ENCODE data around the gene OCA2.

GRCh38 chr15:27853624-27854455, 245.3 kb downstream of the OCA2 start:
- TF ChIP-seq CTCF (IDR thresholded peaks at IDR 0.05) = no peak
- TF ChIP-seq POLR2A (IDR thresholded peaks at IDR 0.05; ENCODE audit: low read depth) = no peak
- no peak for TF ChIP-seq POLR2AphosphoS5 (IDR thresholded peaks at IDR 0.05)
